Measurements from ENCODE around the gene SIGLEC7.

SIGLEC7 gene
- total RNA-seq: 0 reads per million in 2 experiments

GRCh38 chr19:51142119-51142518 lies at the start of gene SIGLEC7:
Gene SIGLEC7, plus strand, starts transcription at chr19:51142301. Its CDS starts 69 bp downstream, at chr19:51142370.
- no peak for DNase-seq (ENCODE audit: low read depth)

- no peak for DNase-seq (ENCODE audit: low read depth)
These were observed 49.0 kb upstream of the SIGLEC7 start for GRCh38 chr19:51093101-51093500.

DNA sequence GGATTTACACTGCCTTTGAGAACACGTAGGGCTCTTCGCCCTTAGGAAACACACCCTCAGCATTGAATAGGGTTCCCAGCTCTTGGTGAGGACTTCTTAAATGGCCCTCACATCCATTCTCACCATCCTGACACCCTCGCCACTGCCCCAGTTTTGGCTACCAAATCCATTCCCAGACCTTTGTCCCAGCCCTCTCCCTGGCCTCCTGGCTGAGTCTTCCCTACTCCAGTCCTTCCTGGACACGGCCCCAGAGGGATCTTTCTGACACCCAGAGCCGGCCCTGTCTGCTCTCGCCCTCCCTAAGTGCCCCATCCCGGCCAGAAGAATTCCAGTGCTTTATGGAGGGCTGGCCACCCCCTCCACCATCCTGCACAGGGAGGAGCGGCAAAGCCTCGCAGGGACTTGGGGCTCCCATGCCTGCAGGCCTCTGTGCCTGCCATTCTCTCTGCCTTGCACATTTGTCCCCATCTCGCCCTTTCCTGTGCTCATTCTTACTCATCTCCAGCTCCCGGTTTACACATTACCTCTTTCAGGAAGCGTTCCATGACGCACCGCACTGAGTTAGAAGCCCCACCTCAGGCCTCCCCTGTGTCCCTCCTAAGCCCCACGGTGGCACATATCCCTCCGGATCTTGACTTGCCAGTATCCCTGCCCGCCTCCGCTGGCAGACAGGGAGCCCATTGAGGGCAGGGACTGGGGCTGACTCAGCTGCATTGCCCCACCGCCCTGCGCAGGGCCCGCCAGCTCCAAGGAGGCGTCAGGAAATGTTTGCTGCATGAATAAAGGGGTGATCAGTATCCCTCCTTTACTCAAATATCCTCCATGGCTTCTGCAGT lies 48.4 kb upstream of the SIGLEC7 start:
- no peak for DNase-seq (ENCODE audit: low read depth)

- no peak for DNase-seq (ENCODE audit: low read depth)
These were observed 47.3 kb upstream of the SIGLEC7 start for GRCh38 chr19:51094696-51095279.

- DNase-seq (ENCODE audit: low read depth): no peak
These were observed 45.5 kb upstream of the SIGLEC7 start for GRCh38 chr19:51096473-51097165.

GRCh38 chr19:51097166-51097738 lies 44.8 kb upstream of the SIGLEC7 start:
- DNase-seq (ENCODE audit: low read depth): peak; percentile 48

- no peak for DNase-seq (ENCODE audit: low read depth)
These were observed 44.3 kb upstream of the SIGLEC7 start for GRCh38 chr19:51097796-51098195.

- DNase-seq (ENCODE audit: low read depth): no peak
These were observed 43.6 kb upstream of the SIGLEC7 start for GRCh38 chr19:51098365-51099046.

GRCh38 chr19:51099047-51099382 lies 43.1 kb upstream of the SIGLEC7 start:
- DNase-seq (ENCODE audit: low read depth): no peak

- no peak for DNase-seq (ENCODE audit: low read depth)
These were observed 41.5 kb upstream of the SIGLEC7 start for GRCh38 chr19:51100601-51101000.

DNA sequence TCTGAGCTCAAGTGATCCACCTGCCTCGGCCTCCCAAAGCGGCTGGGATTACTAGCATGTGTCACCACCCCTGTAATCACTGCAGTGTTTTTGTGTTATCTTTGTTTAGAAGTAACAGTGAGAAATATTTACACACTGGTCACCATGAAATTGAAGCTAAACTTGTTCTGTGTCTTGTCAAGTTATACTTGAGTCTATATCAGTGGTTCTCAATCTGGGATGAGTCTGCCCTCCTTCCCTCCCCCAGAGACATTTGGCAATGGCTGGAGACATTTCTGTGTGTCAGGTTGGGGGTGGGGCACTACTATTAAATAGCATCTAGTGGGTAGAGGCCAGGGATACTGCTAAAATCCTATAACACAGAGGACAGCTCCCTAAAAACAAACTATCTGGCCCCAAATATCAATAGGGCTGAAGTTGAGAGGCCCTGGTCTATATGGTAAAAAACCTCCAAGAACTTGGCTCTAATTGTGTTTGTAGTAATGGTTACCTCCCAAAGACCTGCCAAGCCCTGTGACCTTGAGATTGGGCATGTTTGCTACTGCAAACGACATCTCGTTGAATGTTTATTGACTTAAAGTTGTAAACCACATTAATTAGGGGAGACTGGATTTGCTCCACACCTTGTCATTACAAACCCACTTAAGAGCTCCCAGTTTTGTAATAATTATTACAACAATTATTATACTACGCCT lies 40.8 kb upstream of the SIGLEC7 start:
- no peak for DNase-seq (ENCODE audit: low read depth)

DNA sequence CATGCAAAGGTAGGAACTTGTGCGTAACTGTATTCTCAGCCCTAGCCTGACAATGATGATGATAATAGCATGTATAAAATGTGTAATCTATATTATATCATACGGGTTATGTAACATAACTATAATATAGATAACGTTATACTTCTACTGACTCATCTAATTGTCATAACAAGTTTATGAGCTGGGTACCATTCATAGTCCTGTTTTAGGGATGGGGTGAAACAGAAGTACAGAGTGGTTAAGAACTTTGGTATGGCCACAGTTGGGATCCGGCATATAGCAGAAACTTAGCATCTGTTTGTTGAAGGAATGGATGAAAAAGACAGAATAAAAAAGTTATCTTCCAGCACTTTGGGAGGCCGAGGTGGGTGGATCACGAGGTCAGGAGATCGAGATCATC lies 39.1 kb upstream of the SIGLEC7 start:
- no peak for DNase-seq (ENCODE audit: low read depth)

DNA sequence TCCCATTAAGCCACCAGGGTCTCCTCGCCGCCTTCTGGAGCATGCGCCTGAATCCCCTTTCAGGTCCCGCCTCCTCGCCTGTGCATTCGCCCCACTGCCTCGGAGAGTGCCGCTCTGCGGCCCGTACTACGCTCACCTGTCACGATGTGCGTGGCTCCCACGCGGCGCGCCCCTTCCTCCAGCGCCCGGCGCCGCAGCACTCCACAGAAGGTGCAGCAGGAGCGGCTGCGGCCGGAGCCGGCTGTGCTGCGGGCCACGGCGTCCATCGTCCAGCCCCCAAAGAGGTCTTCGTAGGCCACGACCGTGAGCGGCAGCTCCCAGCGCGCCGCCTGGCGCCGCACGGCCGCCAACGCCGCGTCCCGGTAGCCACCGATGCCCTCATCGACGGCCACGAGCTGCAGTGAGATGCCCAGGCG lies 38.2 kb upstream of the SIGLEC7 start:
- no peak for DNase-seq (ENCODE audit: low read depth)

GRCh38 chr19:51107406-51108065 lies 34.6 kb upstream of the SIGLEC7 start:
- no peak for DNase-seq (ENCODE audit: low read depth)

- DNase-seq (ENCODE audit: low read depth): peak; percentile 98
These were observed 33.9 kb upstream of the SIGLEC7 start, which contains the start of gene CTU1 for GRCh38 chr19:51108066-51108804. Gene CTU1, minus strand, starts transcription at chr19:51108409. Its CDS starts 3,840 bp downstream, at chr19:51104569.

DNA sequence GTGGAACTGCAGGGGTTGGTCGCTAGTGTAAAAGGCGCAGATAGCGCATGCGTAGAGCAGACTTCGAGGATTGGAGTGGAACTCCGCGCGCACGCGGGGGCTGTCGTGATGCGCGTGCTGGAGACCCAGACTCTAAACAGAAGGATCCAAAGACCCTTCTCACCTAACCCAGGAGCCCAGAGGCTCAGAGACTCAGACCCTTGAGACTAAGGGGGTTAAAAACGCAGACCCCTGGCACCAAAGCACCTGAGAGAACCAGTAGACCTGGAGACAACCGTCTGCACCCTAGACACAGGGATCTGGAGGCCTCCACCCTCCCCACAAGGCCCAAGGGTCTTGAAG lies 33.3 kb upstream of the SIGLEC7 start:
- DNase-seq (ENCODE audit: low read depth): no peak

DNA sequence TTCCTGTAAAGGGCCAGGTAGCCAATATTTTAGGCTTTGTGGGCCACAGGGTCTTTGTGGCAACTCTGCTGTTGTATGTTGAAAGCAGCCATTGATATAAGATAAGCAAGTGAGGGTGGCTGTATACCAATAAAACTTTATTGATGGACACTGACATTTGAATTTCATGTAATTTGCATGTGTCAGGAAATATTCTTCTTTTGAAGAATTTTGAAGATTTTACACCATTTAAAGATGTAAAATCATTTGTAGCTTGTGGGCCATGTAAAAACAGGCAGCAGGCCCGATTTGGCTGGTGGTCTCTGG lies 31.5 kb upstream of the SIGLEC7 start:
- no peak for DNase-seq (ENCODE audit: low read depth)

DNA sequence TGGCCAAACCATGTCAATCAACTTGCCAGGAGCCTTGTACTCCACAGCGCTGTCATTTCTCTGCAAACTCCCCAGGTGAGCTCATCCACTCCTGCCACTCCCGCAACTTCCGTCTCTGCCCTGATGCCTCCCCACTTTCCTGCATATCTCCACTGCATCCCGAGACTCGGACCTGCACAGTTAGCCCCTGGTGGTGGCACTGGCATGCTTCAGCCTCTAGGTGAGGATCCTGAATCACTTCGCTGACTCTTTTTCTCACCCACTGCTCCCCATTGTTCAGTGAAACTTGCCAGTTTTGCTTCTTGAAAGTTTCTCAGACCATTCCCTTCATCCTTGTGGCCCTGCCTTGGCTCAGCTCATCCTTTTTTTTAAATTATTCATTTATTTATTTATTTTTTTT lies 30.5 kb upstream of the SIGLEC7 start:
- DNase-seq (ENCODE audit: low read depth): no peak

GRCh38 chr19:51114087-51114729 lies 27.9 kb upstream of the SIGLEC7 start:
- no peak for DNase-seq (ENCODE audit: low read depth)

- DNase-seq (ENCODE audit: low read depth): no peak
These were observed 25.3 kb upstream of the SIGLEC7 start for GRCh38 chr19:51116736-51117286.

All from T follicular helper cell (primary cell).